CD4-positive, alpha-beta memory T cell (primary cell): ENCODE data around the gene RER1. TPM values are rescaled to one million over a fixed set of nuclear protein-coding genes. Genes with fewer than 3 reads are reported as not detected.

Experiments
- CTCF ChIA-PET: fragments of 350-600 bp; sonication (Branson Sonifier 250); formaldehyde crosslinking; loops from one replicate; lab custom pipeline; 2021; ENCODE audit warnings: inconsistent platforms; ENCODE audit not compliant: partially characterized antibody; lab: Charles Lee
- POLR2A ChIA-PET: fragments of 350-600 bp; sonication (Branson Sonifier 250); formaldehyde crosslinking; loops from one replicate; lab custom pipeline; 2021; ENCODE audit not compliant: partially characterized antibody; lab: Charles Lee
- DNase-seq, 5 donors: peaks; one replicate each; pipeline versions ENCODE4 v3.0.0 to v3.0.0-alpha.2; 2020 to 2022; ENCODE audit warnings: mixed read lengths in 1 of 5
- H3K27ac ChIP-seq: one replicate; pipeline ENCODE4 v1.7.0; 2013; ENCODE audit warnings: low read depth, low read length
- H3K27me3 ChIP-seq: 2 replicates; pipeline ENCODE4 v1.7.0; 2013; ENCODE audit warnings: mild to moderate bottlenecking, low read length, moderate library complexity; ENCODE audit not compliant: insufficient read depth
- H3K36me3 ChIP-seq: 2 replicates; pipeline ENCODE4 v1.7.0; 2013; ENCODE audit warnings: mild to moderate bottlenecking, low read length, moderate library complexity; ENCODE audit not compliant: insufficient read depth
- H3K4me1 ChIP-seq: 2 replicates; pipeline ENCODE4 v1.7.0; 2013; ENCODE audit warnings: mild to moderate bottlenecking, low read length, moderate library complexity; ENCODE audit not compliant: insufficient read depth
- H3K4me3 ChIP-seq, 2 donors: one replicate each; pipeline ENCODE4 v1.7.0; 2013; ENCODE audit warnings: low read length in 2 of 2, mild to moderate bottlenecking in 1 of 2
- H3K9me3 ChIP-seq, 2 donors: one replicate each; pipeline ENCODE4 v1.7.0; 2013; ENCODE audit warnings: low read length in 2 of 2, control low read depth in 1 of 2; ENCODE audit not compliant: control insufficient read depth in 1 of 2
- H3K27ac Mint-ChIP-seq, 7 donors: one replicate each; pipeline ENCODE4 v1.8.0; 2020 to 2021; ENCODE audit warnings: mixed read lengths in 7 of 7, mild to moderate bottlenecking in 6 of 7, inconsistent platforms in 3 of 7, moderate library complexity in 3 of 7
- H3K27me3 Mint-ChIP-seq, 2 donors: one replicate each; pipeline ENCODE4 v1.8.0; 2020 to 2021; ENCODE audit warnings: mixed read lengths in 2 of 2
- H3K36me3 Mint-ChIP-seq, 2 donors: one replicate each; pipeline ENCODE4 v1.8.0; 2020 to 2021; ENCODE audit warnings: mixed read lengths in 2 of 2, inconsistent platforms in 1 of 2, mild to moderate bottlenecking in 1 of 2
- H3K4me1 Mint-ChIP-seq, 4 donors: one replicate each; pipeline ENCODE4 v1.8.0; 2020 to 2021; ENCODE audit warnings: mixed read lengths in 4 of 4, mild to moderate bottlenecking in 1 of 4
- H3K4me3 Mint-ChIP-seq, 8 donors: one replicate each; pipeline ENCODE4 v1.8.0; 2020 to 2021; ENCODE audit warnings: mixed read lengths in 8 of 8, mild to moderate bottlenecking in 7 of 8, moderate library complexity in 6 of 8, inconsistent platforms in 3 of 8
- H3K9me3 Mint-ChIP-seq, 8 donors: one replicate each; pipeline ENCODE4 v1.8.0; 2020 to 2021; ENCODE audit warnings: mixed read lengths in 8 of 8, mild to moderate bottlenecking in 5 of 8, inconsistent platforms in 3 of 8, moderate library complexity in 1 of 8
- intact Hi-C: fragments of 100-400 bp; cut with micrococcal nuclease; formaldehyde crosslinking; loops from one replicate; pipeline ENCODE4 v1.15.1; 2023
- polyA plus RNA-seq, 2 donors: library from polyadenylated mRNA; unstranded; fragments of 300-500 nt; fragmentation: Illumina TruSeq; gene quantifications; one replicate each; pipeline ENCODE4 v1.2.3, GENCODE V29; 2021
- total RNA-seq, 2 experiments: library from RNA; stranded (reverse); gene quantifications; one replicate each; pipeline ENCODE4 v1.2.3, GENCODE V29; 2021

Gene RER1
- total and polyA plus RNA-seq, 4 experiments from 2014 or later = 131 to 221 (median 150) TPM

DNA sequence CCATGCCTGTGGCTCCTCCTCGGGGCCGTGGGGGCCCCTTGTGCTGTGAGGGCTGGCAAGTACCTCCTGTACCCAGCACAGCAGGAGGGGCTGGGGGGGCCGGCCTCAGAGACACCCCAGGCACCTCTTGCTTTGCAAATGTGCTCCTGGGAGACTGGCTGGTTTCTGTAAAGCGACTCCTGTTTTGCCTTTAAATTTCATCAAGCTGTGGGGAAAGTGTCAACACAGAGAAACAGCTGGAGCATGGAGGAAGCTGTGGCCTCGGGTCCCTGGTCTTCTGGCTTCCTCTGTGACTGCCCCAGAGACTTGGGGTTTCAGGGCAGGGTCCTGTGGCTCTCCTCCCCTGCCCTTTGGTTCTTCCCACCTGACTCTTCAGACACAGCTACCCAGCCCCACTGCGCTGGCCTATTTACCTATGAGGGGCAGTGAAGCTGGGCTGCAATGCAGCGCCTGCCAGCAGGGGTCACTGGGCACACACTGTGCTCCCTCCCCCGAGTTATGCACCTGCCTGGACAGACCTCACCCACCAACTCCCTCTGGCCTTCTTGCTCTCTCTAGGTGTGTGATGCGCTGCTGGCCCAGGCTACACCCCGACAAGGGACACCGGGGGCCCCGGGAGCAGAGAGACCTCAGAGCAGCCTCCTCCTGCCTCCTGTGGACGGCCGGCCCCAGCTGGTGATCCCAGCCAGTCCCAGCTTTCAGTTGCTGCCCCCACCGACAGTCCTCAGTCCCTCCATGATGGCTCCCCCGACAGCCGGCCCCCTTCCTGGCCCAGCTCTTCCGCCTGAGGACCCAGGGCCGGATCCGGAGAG, 38.3 kb downstream of the RER1 start:
- intact Hi-C loops = no loop called here
- ChIA-PET POLR2A (interaction anchor here (1.1 kb wide), 1 partner anchor 117 kb away, joined by 3 read pairs; no protein-coding TSS in a partner anchor), CTCF (interaction anchor here (1.2 kb wide), 1 partner anchor 117 kb away, joined by 4 read pairs; no protein-coding TSS in a partner anchor)
- Mint-ChIP-seq H3K9me3 (peaks cover 0 to 2% (median 0%) of the 10 kb centered on the region in 8 donors), H3K4me3 (no peak overlapping the region), H3K27me3 (no peaks in the 10 kb centered on the region), H3K4me1 (no peaks in the 10 kb centered on the region), H3K36me3 (no peaks in the 10 kb centered on the region), H3K27ac (no peak overlapping the region)
- Histone ChIP-seq H3K27me3 (no peaks in the 10 kb centered on the region), H3K9me3 (no peaks in the 10 kb centered on the region), H3K27ac (no peak overlapping the region), H3K4me1 (no peaks in the 10 kb centered on the region), H3K36me3 (no peaks in the 10 kb centered on the region), H3K4me3 (no peak overlapping the region)
- no peak for DNase-seq

- Mint-ChIP-seq H3K4me1 (no peaks in the 10 kb centered on the region), H3K9me3 (peaks cover 0 to 2% (median 0%) of the 10 kb centered on the region in 8 donors), H3K27me3 (no peaks in the 10 kb centered on the region), H3K36me3 (no peaks in the 10 kb centered on the region), H3K4me3 (no peak overlapping the region), H3K27ac (peak overlapping the region in 1 of 7 donors; percentile 74)
- no peak overlapping the region for H3K4me3 ChIP-seq
- CTCF ChIA-PET = interaction anchor here (1.2 kb wide), 1 partner anchor 117 kb away, joined by 4 read pairs; no protein-coding TSS in a partner anchor
- H3K27ac ChIP-seq = no peak overlapping the region
- no peaks in the 10 kb centered on the region for H3K36me3 ChIP-seq
- POLR2A ChIA-PET = interaction anchor here (0.6 kb wide), 1 partner anchor 15 kb away, joined by 3 read pairs; no protein-coding TSS in a partner anchor
- no peaks in the 10 kb centered on the region for H3K9me3 ChIP-seq
- H3K27me3 ChIP-seq = no peaks in the 10 kb centered on the region
- DNase-seq = no peak
- no peaks in the 10 kb centered on the region for H3K4me1 ChIP-seq
- intact Hi-C loops = no loop called here
Observed at GRCh38 chr1:2430592-2430973, 38.9 kb downstream of the RER1 start.

- H3K36me3 ChIP-seq = no peaks in the 10 kb centered on the region
- H3K27ac ChIP-seq = no peak overlapping the region
- ChIA-PET CTCF (interaction anchor here (1.2 kb wide), 1 partner anchor 116 kb away, joined by 4 read pairs; no protein-coding TSS in a partner anchor), POLR2A (interaction anchor here (0.6 kb wide), 1 partner anchor 15 kb away, joined by 3 read pairs; no protein-coding TSS in a partner anchor)
- Mint-ChIP-seq H3K4me3 (no peak overlapping the region), H3K27ac (peak overlapping the region in 1 of 7 donors; percentile 74), H3K27me3 (no peaks in the 10 kb centered on the region), H3K9me3 (peaks cover 0 to 2% (median 0%) of the 10 kb centered on the region in 8 donors), H3K36me3 (no peaks in the 10 kb centered on the region), H3K4me1 (no peaks in the 10 kb centered on the region)
- intact Hi-C loops = no loop called here
- no peaks in the 10 kb centered on the region for H3K27me3 ChIP-seq
- H3K4me1 ChIP-seq = no peaks in the 10 kb centered on the region
- no peak overlapping the region for H3K4me3 ChIP-seq
- no peaks in the 10 kb centered on the region for H3K9me3 ChIP-seq
- DNase-seq = no peak
Observed at GRCh38 chr1:2431103-2431502, 39.5 kb downstream of the RER1 start.

- CTCF ChIA-PET = no interaction called here
- intact Hi-C loops = no loop called here
Observed at GRCh38 chr1:2431518-2431917, 39.9 kb downstream of the RER1 start.

GRCh38 chr1:2432441-2432844, 40.8 kb downstream of the RER1 start:
- intact Hi-C loops = no loop called here
- ChIA-PET CTCF (no interaction called here), POLR2A (no interaction called here)
- Mint-ChIP-seq H3K27ac (no peak overlapping the region), H3K4me3 (no peak overlapping the region), H3K36me3 (no peaks in the 10 kb centered on the region), H3K9me3 (peaks cover 0 to 2% (median 0%) of the 10 kb centered on the region in 8 donors), H3K27me3 (no peaks in the 10 kb centered on the region), H3K4me1 (peaks cover 0 to 2% (median under 1%) of the 10 kb centered on the region in 4 donors)
- Histone ChIP-seq H3K9me3 (no peaks in the 10 kb centered on the region), H3K4me1 (no peaks in the 10 kb centered on the region), H3K27ac (no peak overlapping the region), H3K36me3 (no peaks in the 10 kb centered on the region), H3K27me3 (no peaks in the 10 kb centered on the region), H3K4me3 (no peak overlapping the region)
- DNase-seq = no peak

More at GRCh38 chr1:2431518-2431917, 39.9 kb downstream of the RER1 start:
- H3K4me1 ChIP-seq = no peaks in the 10 kb centered on the region
- H3K36me3 ChIP-seq = no peaks in the 10 kb centered on the region
- H3K27ac ChIP-seq = no peak overlapping the region
- POLR2A ChIA-PET = no interaction called here
- H3K9me3 Mint-ChIP-seq = peaks cover 0 to 2% (median 0%) of the 10 kb centered on the region in 8 donors
- H3K4me3 ChIP-seq = no peak overlapping the region
- no peak overlapping the region for H3K27ac Mint-ChIP-seq
- H3K4me1 Mint-ChIP-seq = no peaks in the 10 kb centered on the region
- H3K27me3 ChIP-seq = no peaks in the 10 kb centered on the region
- no peak overlapping the region for H3K4me3 Mint-ChIP-seq
- no peaks in the 10 kb centered on the region for H3K9me3 ChIP-seq
- no peak for DNase-seq
- no peaks in the 10 kb centered on the region for H3K36me3 Mint-ChIP-seq
- no peaks in the 10 kb centered on the region for H3K27me3 Mint-ChIP-seq

DNA sequence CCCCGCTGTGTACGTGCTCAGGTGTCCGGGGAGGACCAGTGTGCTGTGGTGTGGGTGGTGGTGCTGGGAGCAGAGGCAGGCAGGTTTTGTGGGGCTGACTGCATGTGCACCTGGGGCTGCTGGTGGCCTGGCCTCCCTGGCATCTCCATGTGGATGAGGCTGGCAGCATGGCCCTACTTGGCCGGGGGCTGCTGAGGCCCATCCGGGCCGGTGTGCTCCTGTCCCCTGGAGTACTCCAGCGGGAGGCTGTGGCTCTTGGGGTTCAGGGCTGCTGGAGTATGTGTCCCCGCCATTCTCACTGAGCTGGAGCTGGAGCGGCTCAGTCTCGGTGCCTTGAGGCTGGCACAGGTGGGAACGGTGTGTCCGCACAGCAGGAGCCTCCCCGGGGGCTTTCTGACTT, 41.6 kb downstream of the RER1 start:
- Histone ChIP-seq H3K4me3 (no peak overlapping the region), H3K4me1 (no peaks in the 10 kb centered on the region), H3K9me3 (no peaks in the 10 kb centered on the region), H3K27ac (no peak overlapping the region), H3K27me3 (no peaks in the 10 kb centered on the region), H3K36me3 (no peaks in the 10 kb centered on the region)
- no peak for DNase-seq
- intact Hi-C loops = no loop called here
- CTCF ChIA-PET = no interaction called here
- peaks cover 0 to 5% (median 1%) of the 10 kb centered on the region in 4 donors for H3K4me1 Mint-ChIP-seq
- POLR2A ChIA-PET = interaction anchor here (1.6 kb wide), 1 partner anchor 17 kb away, joined by 6 read pairs; no protein-coding TSS in a partner anchor
- peaks cover 0 to 2% (median 0%) of the 10 kb centered on the region in 8 donors for H3K9me3 Mint-ChIP-seq
- H3K27me3 Mint-ChIP-seq = no peaks in the 10 kb centered on the region
- H3K27ac Mint-ChIP-seq = no peak overlapping the region
- no peak overlapping the region for H3K4me3 Mint-ChIP-seq
- H3K36me3 Mint-ChIP-seq = no peaks in the 10 kb centered on the region

GRCh38 chr1:2433936-2434655, 42.5 kb downstream of the RER1 start:
- Histone ChIP-seq H3K27ac (no peak overlapping the region), H3K4me1 (no peaks in the 10 kb centered on the region), H3K27me3 (no peaks in the 10 kb centered on the region), H3K4me3 (no peak overlapping the region), H3K9me3 (no peaks in the 10 kb centered on the region), H3K36me3 (no peaks in the 10 kb centered on the region)
- H3K27me3 Mint-ChIP-seq = no peaks in the 10 kb centered on the region
- peaks cover 0 to 2% (median 0%) of the 10 kb centered on the region in 8 donors for H3K9me3 Mint-ChIP-seq
- ChIA-PET POLR2A (interaction anchor here (1.6 kb wide), 1 partner anchor 18 kb away, joined by 6 read pairs; no protein-coding TSS in a partner anchor), CTCF (no interaction called here)
- intact Hi-C loops = no loop called here
- peaks cover 0 to 5% (median 1%) of the 10 kb centered on the region in 4 donors for H3K4me1 Mint-ChIP-seq
- H3K27ac Mint-ChIP-seq = no peak overlapping the region
- no peak for DNase-seq
- H3K36me3 Mint-ChIP-seq = no peaks in the 10 kb centered on the region
- no peak overlapping the region for H3K4me3 Mint-ChIP-seq
